Pons (tissue), 1 donor: Measurements from ENCODE around the gene COCH.
"Not testable (repeated sequence)": the region's sequence is repeated elsewhere in the genome, so short reads cannot be mapped to it uniquely, and the experiment has no call there.

ENCODE experiments used
- DNase-seq: peaks from one replicate; pipeline ENCODE4 v3.0.0-alpha.2; 2016; ENCODE audit warnings: low spot score

The COCH gene

GRCh38 chr14:30875788-30876053, 1.4 kb downstream of the COCH start:
- DNase-seq: no peak

- no peak for DNase-seq
Measured at GRCh38 chr14:30876692-30877091, 2.3 kb downstream of the COCH start.

GRCh38 chr14:30882431-30882830, 8.1 kb downstream of the COCH start:
- DNase-seq: no peak

- no peak for DNase-seq
Measured at GRCh38 chr14:30883508-30884294, 9.3 kb downstream of the COCH start.

GRCh38 chr14:30884901-30885300, 10.5 kb downstream of the COCH start:
- DNase-seq: no peak

GRCh38 chr14:30885840-30886740, 11.7 kb downstream of the COCH start:
- DNase-seq: no peak

- no peak for DNase-seq
Measured at GRCh38 chr14:30888480-30889243, 14.3 kb downstream of the COCH start.

GRCh38 chr14:30889244-30889594, 14.9 kb downstream of the COCH start:
- DNase-seq: no peak

GRCh38 chr14:30893819-30894218, 19.5 kb downstream of the COCH start:
- DNase-seq: no peak

GRCh38 chr14:30894923-30895515, 20.7 kb downstream of the COCH start:
- DNase-seq: no peak

GRCh38 chr14:30896435-30896834, 22.1 kb downstream of the COCH start:
- DNase-seq: no peak

- DNase-seq: not testable (repeated sequence)
Measured at GRCh38 chr14:30897121-30897520, 22.8 kb downstream of the COCH start.

- DNase-seq: no peak
Measured at GRCh38 chr14:30903285-30904124, 29.1 kb downstream of the COCH start.

- DNase-seq: peak; percentile 43
Measured at GRCh38 chr14:30906752-30907658, 32.6 kb downstream of the COCH start.

GRCh38 chr14:30907659-30908057, 33.3 kb downstream of the COCH start:
- no peak for DNase-seq

- no peak for DNase-seq
Measured at GRCh38 chr14:30908826-30909225, 34.5 kb downstream of the COCH start.

- DNase-seq: no peak
Measured at GRCh38 chr14:30914812-30915211, 40.5 kb downstream of the COCH start.

- no peak for DNase-seq
Measured at GRCh38 chr14:30915596-30915995, 41.2 kb downstream of the COCH start.

GRCh38 chr14:30921305-30921704, 46.9 kb downstream of the COCH start:
- DNase-seq: no peak

GRCh38 chr14:30921788-30922187, 47.4 kb downstream of the COCH start:
- no peak for DNase-seq
